Loucy (cell line): ENCODE data around the gene TMEM41A.

Experiments used
- EZH2phosphoT487 ChIP-seq: fragments of 200-600 bp; IDR thresholded peaks from 2 replicates; pipeline ENCODE4 v1.6.1; 2018; ENCODE audit warnings: antibody characterized with exemption, mild to moderate bottlenecking, moderate library complexity, borderline replicate concordance
- TF ChIP-seq, protein P1 (sequence below): fragments of 200-600 bp; sonication (generic); conservative IDR thresholded peaks from 2 replicates; pipeline ENCODE4 v1.5.1; 2014; ENCODE audit warnings: mild to moderate bottlenecking, antibody characterized with exemption, low read length

DNA sequence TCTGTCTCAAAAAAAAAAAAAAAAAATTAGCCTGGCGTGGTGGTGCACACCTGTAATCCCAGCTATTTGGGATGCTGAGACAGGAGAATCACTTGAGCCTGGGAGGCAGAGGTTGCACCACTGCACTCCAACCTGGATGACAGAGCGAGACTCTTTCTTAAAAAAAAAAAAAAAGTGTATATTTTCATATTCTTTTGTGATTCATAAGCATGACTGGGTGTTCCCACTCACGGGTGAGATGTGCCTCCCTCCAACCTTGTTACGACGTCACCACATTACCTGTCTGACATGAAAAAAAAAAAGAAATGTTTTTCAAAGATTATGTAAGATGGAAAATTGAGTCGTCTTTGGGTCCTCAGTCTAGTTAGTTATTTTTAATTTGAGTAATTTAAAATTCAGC, 56.8 kb downstream of the TMEM41A start:
- TF ChIP-seq, protein P1, sequence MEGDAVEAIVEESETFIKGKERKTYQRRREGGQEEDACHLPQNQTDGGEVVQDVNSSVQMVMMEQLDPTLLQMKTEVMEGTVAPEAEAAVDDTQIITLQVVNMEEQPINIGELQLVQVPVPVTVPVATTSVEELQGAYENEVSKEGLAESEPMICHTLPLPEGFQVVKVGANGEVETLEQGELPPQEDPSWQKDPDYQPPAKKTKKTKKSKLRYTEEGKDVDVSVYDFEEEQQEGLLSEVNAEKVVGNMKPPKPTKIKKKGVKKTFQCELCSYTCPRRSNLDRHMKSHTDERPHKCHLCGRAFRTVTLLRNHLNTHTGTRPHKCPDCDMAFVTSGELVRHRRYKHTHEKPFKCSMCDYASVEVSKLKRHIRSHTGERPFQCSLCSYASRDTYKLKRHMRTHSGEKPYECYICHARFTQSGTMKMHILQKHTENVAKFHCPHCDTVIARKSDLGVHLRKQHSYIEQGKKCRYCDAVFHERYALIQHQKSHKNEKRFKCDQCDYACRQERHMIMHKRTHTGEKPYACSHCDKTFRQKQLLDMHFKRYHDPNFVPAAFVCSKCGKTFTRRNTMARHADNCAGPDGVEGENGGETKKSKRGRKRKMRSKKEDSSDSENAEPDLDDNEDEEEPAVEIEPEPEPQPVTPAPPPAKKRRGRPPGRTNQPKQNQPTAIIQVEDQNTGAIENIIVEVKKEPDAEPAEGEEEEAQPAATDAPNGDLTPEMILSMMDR: no peak
- TF ChIP-seq EZH2phosphoT487: no peak
